Right lobe of liver (tissue), 6 donors: ENCODE results near the gene GOLPH3. TPM values are rescaled to one million over a fixed set of nuclear protein-coding genes. Genes with fewer than 3 reads are reported as not detected.
A peak's percentile ranks its signal among the peaks of the same experiment; 100 is the strongest.
"Not testable (repeated sequence)": the region's sequence is repeated elsewhere in the genome, so short reads cannot be mapped to it uniquely, and the experiment has no call there.

Experiments
- ATAC-seq, 4 donors: fragments of 200-7000 bp; cut with Tn5 transposase; one replicate each; pipeline ENCODE4 v1.9.1; 2020; ENCODE audit warnings: mild to moderate bottlenecking in 4 of 4, moderate library complexity in 4 of 4
- DNase-seq, 3 donors: peaks; one replicate each; pipeline ENCODE4 v3.0.0-alpha.2; 2020
- H3K27ac ChIP-seq, 3 donors: fragments of 200-600 bp; one replicate each; pipeline ENCODE4 v1.8.0; 2022
- H3K27me3 ChIP-seq, 2 donors: fragments of 200-600 bp; one replicate each; pipeline ENCODE4 v1.8.0; 2022
- H3K36me3 ChIP-seq, 4 donors: fragments of 200-600 bp; sonication (generic) in 1 of 4; one replicate each; pipeline versions ENCODE4 v1.5.1 to v1.8.0; 2017 to 2022; ENCODE audit warnings: control low read depth in 1 of 4
- H3K4me1 ChIP-seq, 4 donors: fragments of 200-600 bp; sonication (generic) in 1 of 4; one replicate each; pipeline versions ENCODE4 v1.5.1 to v1.8.0; 2017 to 2022; ENCODE audit warnings: control low read depth in 1 of 4
- H3K4me3 ChIP-seq, 3 donors: fragments of 200-600 bp; one replicate each; pipeline ENCODE4 v1.8.0; 2022
- H3K9me3 ChIP-seq, 4 donors: fragments of 200-600 bp; sonication (generic) in 1 of 4; one replicate each; pipeline versions ENCODE4 v1.5.1 to v1.8.0; 2017 to 2022; ENCODE audit warnings: control low read depth in 1 of 4
- CTCF ChIP-seq, 4 donors: fragments of 200-600 bp in 3 of 4; fragments of 450-650 bp in 1 of 4; IDR thresholded peaks; one replicate each; pipeline versions ENCODE4 v1.5.1 to v1.8.0; 2016 to 2022; ENCODE audit warnings: antibody characterized with exemption in 4 of 4, mild to moderate bottlenecking in 2 of 4
- POLR2A ChIP-seq: fragments of 450-650 bp; IDR thresholded peaks from one replicate; pipeline ENCODE4 v1.6.1; 2017; ENCODE audit warnings: antibody characterized with exemption, mild to moderate bottlenecking
- WGBS: methylation state at CpG from one replicate; pipeline ENCODE4 v1.1.6; 2018; ENCODE audit warnings: low coverage, low lambda C conversion rate; ENCODE audit not compliant: insufficient coverage; ENCODE audit errors: missing lambda C conversion rate; 5-methylcytosine and 5-hydroxymethylcytosine counted together
- intact Hi-C, 2 donors: fragments of 100-400 bp; cut with DNase I; formaldehyde crosslinking; loops; one replicate each; pipeline versions ENCODE4 v1.11.2 to v1.14.1; 2022
- total RNA-seq, 6 experiments: library from RNA; depleted of rRNA in 2 of 6; stranded (reverse); fragments of >200 nt in 2 of 6; fragmentation: NEBNext Ultra II Directional in 3 of 6; extraction: Animal tissue kit (Norgen Biotek cat#: 25700) in 3 of 6; gene quantifications; one replicate each; pipeline versions ENCODE4 v1.1.0 to v1.2.4, GENCODE V29; 2016 to 2023
- donor health status: DM: no; HTN: yes; CAD: no.
- donor health status: DM: no; HTN: no; CAD: no.
- donor health status: DM: no; HTN: no; CAD: no.
- donor health status: DM: no; HTN: yes; CAD: no.
- donor health status: DM: no; HTN: yes; CAD: no.

Gene GOLPH3
- total RNA-seq, 6 experiments from 2014 or later: 59.1 to 141 (median 95.9) TPM

GRCh38 chr5:32210151-32210550 is 36.0 kb upstream of the GOLPH3 start:
- Histone ChIP-seq H3K4me1 (peaks cover 0 to 41% (median 15%) of the 10 kb centered on the region in 4 donors), H3K27me3 (no peaks in the 10 kb centered on the region), H3K36me3 (no peaks in the 10 kb centered on the region), H3K9me3 (no peaks in the 10 kb centered on the region), H3K4me3 (no peak overlapping the region), H3K27ac (peak overlapping the region; percentile 36 to 87 (median 83))
- 76% methylated on average over 2 of the region's 3 CpGs for WGBS
- no peak for DNase-seq
- intact Hi-C loops: no loop called here
- TF ChIP-seq POLR2A (no peak), CTCF (IDR thresholded peaks at IDR 0.05) (no peak)
- no peak for ATAC-seq

- ATAC-seq, H3K4me3 ChIP-seq, H3K27me3 ChIP-seq, DNase-seq, H3K27ac ChIP-seq, intact Hi-C loops, H3K36me3 ChIP-seq, H3K9me3 ChIP-seq: not testable (repeated sequence)
- WGBS: no CpG with 5 or more reads among the region's 31 CpGs
- peaks cover 0 to 54% (median 20%) of the 10 kb centered on the region in 4 donors for H3K4me1 ChIP-seq
These were observed 34.7 kb upstream of the GOLPH3 start for GRCh38 chr5:32208837-32209236.

GRCh38 chr5:32207355-32207634 is 33.2 kb upstream of the GOLPH3 start:
- 85% methylated on average over 3 of the region's 4 CpGs for WGBS
- intact Hi-C loops: no loop called here
- ATAC-seq: no peak
- no peak for DNase-seq
- Histone ChIP-seq H3K9me3 (no peaks in the 10 kb centered on the region), H3K4me1 (peaks cover 0 to 69% (median 27%) of the 10 kb centered on the region in 4 donors), H3K4me3 (no peak overlapping the region), H3K27ac (peak overlapping the region in 1 of 3 donors; percentile 88), H3K27me3 (no peaks in the 10 kb centered on the region), H3K36me3 (no peaks in the 10 kb centered on the region)
- TF ChIP-seq CTCF (IDR thresholded peaks at IDR 0.05) (no peak), POLR2A (no peak)

GRCh38 chr5:32206509-32207354 is 32.6 kb upstream of the GOLPH3 start:
- H3K4me1 ChIP-seq: peaks cover 0 to 70% (median 27%) of the 10 kb centered on the region in 4 donors
- no peaks in the 10 kb centered on the region for H3K9me3 ChIP-seq
- DNase-seq (no peak), ATAC-seq (no peak)
- no peak overlapping the region for H3K4me3 ChIP-seq
- peak overlapping the region in 1 of 3 donors; percentile 88 for H3K27ac ChIP-seq
- H3K36me3 ChIP-seq: no peaks in the 10 kb centered on the region
- 85% methylated on average over 13 of the region's 13 CpGs for WGBS
- intact Hi-C loops: no loop called here
- H3K27me3 ChIP-seq: no peaks in the 10 kb centered on the region
- no peak for TF ChIP-seq POLR2A
- TF ChIP-seq CTCF (IDR thresholded peaks at IDR 0.05): no peak

GRCh38 chr5:32206053-32206452 is 31.9 kb upstream of the GOLPH3 start:
- DNase-seq: no peak
- TF ChIP-seq POLR2A (no peak), CTCF (IDR thresholded peaks at IDR 0.05) (no peak)
- H3K27ac ChIP-seq: peak overlapping the region in 2 of 3 donors; percentile 87 to 88
- no peaks in the 10 kb centered on the region for H3K36me3 ChIP-seq
- H3K27me3 ChIP-seq: no peaks in the 10 kb centered on the region
- H3K4me1 ChIP-seq: peaks cover 0 to 71% (median 26%) of the 10 kb centered on the region in 4 donors
- 70% methylated on average over 5 of the region's 5 CpGs for WGBS
- intact Hi-C loops: no loop called here
- H3K9me3 ChIP-seq: no peaks in the 10 kb centered on the region
- ATAC-seq: no peak
- no peak overlapping the region for H3K4me3 ChIP-seq
